GM21825 (cell line): Measurements from ENCODE around the gene SLC9A4.
A peak's percentile ranks its signal among the peaks of the same experiment; 100 is the strongest.

Experiments used
- ATAC-seq: cut with Tn5 transposase; IDR thresholded peaks from one replicate; pipeline ENCODE4 v1.9.1; 2021; ENCODE audit warnings: mild to moderate bottlenecking, moderate library complexity; ENCODE audit not compliant: unreplicated experiment

SLC9A4 gene, protein sequence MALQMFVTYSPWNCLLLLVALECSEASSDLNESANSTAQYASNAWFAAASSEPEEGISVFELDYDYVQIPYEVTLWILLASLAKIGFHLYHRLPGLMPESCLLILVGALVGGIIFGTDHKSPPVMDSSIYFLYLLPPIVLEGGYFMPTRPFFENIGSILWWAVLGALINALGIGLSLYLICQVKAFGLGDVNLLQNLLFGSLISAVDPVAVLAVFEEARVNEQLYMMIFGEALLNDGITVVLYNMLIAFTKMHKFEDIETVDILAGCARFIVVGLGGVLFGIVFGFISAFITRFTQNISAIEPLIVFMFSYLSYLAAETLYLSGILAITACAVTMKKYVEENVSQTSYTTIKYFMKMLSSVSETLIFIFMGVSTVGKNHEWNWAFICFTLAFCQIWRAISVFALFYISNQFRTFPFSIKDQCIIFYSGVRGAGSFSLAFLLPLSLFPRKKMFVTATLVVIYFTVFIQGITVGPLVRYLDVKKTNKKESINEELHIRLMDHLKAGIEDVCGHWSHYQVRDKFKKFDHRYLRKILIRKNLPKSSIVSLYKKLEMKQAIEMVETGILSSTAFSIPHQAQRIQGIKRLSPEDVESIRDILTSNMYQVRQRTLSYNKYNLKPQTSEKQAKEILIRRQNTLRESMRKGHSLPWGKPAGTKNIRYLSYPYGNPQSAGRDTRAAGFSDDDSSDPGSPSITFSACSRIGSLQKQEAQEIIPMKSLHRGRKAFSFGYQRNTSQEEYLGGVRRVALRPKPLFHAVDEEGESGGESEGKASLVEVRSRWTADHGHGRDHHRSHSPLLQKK

DNA sequence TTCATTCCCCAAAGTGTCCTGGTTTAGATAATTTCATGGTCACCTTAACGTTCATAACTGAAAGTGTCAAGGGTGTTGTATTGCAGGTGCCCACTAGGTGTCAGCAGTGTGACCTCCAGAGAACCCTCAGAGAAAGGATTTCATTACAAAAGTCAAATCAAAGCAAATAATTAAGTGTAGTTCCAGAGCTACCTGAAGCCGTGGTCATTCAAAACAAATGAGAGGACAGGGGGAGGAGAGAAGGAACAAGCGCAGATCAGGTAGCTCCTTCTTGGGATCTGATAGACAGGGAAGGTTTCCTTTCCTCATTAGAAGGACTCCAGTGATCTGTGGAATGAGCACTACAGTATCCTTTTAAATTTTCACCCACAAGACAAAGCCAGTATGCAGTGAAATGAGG is at the start of gene SLC9A4:
Gene SLC9A4 (plus strand): TSS at position 207 of the 400 bp plus-strand sequence. CDS start 534 bp downstream, outside the sequence.
- no peak for ATAC-seq

DNA sequence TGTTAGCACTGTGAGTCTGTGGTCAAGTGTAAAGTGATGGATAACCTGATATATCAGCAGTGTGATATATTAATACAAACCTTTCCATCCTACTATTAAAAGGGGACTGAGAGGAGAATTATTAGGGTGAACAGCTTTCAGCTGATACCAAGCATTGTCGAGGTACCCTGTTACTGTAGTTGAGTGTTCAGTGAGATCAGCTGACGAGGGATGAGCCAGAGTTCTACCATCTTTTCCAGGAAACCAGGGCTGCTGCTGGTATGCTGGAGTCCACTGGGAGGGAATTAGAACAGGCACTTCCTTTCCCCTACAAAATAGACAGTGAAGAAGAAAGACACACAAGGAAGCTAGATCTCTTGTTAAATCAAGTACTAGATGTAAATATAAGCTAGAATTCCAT is 49.7 kb upstream of the SLC9A4 start:
- ATAC-seq, result no peak

DNA sequence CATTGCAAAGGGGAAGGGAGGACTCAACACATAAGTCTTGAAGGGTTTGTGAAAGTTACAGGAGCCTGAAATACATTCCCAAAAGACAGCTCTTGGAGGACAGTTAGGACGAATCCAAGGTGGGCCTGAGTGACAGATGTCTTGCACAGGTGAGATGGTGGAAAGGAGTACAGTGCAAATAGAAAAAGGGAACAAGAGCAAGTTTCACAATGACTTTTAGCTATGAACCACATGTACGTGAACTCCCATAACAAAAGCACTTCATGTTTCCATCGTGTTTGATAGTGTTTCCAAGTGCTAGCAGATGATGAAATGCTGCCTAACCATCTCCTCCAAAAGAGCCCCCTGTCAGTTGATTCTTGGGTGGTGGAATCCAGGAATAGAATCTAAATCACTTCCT is 48.3 kb upstream of the SLC9A4 start:
- peak; percentile 83 for ATAC-seq

DNA sequence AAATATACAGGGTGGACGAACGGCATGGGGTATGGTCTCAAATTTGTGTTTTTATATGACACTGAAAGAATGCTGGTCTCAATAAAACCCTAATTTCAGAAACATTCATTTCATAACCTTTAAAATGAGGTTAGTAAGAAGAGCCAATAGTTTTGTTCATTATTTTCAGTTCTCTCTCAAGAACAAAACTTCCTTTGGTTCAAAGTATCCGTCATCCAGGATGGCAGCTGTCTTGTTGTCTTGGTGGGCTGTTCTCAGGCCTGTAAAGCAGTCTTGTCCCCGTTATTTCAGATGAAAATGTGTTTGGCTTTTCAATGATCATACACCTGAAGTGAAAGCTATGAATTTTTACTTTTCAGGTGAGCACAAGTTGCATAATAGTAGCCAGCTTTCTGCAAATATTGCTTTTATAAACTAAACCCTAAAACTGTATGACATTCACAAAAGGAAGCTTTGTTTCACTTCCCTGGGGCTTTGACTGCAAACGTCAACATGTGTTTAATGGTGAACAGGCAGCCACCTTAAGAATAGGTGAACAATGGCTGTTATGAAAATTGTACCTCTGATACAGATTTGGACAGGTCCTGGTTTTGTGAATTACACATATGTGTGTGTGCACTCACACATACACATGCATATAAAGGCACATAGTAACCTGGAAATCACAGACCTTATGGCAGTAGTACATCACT is 47.4 kb upstream of the SLC9A4 start:
- ATAC-seq, result no peak

DNA sequence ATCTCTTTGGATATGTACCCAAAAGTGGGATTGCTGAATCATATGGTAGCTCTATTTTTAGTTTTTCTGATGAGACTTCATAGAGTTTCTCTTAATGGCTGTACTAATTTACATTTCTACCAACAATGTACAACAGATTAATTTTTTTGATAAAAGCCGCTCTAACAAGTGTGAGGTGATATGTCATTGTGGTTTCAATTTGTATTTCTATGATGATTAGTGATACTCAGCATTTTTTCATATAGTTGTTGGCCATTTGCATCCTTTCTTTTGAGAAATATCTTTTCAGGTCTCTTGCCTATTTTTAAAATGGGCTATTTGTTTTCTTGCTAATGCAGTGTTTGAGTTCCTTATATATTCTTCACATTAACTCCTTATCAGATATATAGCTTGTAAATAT is 45.8 kb upstream of the SLC9A4 start:
- no peak for ATAC-seq

DNA sequence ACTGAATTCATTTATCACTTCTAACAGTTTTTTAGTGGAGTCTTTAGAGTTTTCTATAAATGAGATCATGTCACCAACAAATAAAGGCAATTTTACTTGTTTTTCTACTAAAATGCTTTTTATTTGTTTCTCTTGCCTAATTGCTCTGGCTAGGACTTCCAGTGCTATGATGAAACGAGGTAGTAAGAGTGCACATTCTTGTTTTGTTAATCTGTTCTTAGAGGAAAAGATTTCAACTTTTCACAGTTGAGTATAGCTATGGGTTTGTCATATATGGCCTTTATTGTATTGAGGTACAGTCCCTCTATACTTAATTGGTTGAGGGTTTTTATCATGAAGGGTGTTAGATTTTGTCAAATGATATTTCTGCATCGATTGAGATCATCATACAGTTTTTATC is 44.5 kb upstream of the SLC9A4 start:
- ATAC-seq, result no peak

DNA sequence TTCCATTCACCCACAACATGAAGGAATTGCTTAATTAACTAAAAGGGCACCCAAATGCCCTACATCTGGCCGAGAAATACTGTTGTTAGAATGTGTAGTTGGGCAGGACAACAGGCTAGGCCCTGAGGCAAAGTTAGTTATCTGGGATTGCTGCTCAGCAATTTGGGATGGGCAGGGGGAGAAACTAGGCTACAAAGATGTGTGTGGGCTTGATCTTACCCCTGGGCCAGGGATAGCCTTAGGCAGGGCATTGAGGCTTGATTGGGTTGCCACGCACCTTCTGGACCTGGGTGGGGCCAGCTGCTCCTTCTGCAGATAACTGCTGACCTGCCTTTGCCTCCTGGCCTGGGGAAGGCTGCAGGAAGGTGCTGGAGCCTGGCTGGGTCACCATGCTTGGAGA is 40.6 kb upstream of the SLC9A4 start:
- ATAC-seq, result no peak

DNA sequence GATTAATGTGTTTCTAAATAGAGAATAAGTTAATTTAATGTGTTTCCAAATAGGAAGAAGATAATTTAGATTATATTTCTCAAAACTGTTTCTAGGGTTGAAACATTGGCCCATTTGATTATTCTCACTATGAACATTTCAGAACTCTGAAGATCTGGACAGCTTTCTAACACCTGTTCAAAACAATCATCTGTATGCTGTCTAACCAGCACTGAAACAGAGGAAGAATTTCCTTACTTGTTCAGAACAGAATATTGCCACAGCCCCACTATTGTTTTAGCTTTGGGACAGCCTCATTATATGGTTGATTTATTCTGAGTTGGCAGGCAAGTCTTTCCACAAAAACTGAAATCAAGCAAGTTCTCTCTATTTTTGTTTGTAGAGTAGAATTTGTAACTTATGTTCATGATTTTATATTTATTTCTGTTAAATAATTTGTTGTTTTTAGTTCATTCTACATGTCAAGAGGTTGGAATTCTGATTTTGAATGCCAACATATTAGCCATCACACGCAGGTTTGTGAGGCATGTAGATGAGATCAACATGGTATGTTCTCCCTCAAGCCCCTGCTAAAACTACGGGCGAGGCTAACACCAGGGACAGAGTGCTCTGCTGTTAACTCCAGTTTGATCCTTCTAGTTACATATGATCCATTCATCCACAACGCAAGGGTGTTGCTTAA is 38.9 kb upstream of the SLC9A4 start:
- ATAC-seq, result no peak

DNA sequence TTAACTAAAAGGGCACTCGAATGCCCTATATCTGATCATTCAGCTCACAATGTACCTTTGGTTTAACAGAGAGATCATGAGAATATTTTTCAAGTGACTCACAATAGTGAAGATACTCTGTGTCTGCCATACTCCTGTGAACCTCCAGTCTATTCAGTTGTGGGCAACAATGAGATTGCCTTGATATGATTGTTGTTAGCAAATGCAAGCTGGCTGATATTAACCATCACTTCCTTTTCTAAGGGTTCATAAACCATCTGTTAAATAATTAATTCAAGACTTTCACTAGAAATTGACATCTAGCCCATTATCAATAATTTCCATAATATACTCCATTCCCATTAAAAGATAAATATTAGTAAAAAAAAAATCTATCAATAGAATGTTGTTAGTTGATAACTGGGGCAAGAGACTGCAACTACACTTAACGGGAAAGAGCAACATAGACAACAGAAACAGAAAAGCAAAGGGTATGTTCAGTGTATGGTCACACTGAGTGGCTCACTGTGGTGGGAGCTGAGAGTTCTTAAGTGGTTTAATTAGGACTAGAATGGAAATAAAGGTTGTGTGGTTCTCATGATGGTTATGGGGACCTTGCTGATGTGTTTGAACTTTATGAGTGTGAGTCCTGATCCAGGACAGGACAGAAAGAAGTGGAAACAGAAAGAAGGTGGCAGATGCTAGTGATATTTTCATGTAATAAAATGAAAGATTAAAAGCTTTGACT is 38.2 kb upstream of the SLC9A4 start:
- peak; percentile 52 for ATAC-seq

DNA sequence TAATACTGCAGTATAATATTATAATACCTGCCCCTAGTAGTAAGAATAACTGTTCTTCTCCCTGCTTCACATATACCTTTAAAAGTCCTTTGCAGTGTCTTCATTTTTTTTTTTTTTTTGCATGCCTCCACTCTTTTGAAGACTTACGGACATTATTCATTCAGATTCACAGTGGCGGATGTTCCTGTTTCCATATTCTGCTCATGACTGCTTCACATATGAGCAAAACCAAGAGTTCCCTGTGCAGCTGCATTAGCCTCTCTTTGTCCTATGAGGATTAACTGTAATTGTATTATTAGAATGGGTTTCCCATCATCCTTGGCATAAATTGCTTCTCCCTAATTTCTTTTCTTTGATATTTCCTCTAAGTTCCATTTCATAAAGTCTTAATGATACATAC is 37.3 kb upstream of the SLC9A4 start:
- no peak for ATAC-seq

DNA sequence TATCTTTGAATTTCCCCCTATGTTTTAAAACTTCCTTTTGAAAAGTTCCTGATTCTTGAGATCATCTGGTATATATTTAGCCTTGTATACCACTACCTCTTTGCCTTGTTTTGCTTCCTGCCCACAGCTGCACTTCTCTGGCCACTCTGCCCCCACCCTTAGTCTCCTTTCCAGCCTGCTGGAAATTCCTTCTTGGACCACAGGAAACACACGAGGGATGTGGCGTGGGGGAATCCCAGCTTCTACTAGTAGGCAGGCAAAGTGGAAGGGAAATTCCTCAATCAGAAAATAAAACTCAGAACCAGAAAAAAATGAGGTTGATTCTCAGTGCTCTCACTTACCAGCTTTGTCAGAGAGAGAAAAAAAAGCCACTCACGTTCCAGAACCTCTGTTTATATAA is 36.7 kb upstream of the SLC9A4 start:
- no peak for ATAC-seq

DNA sequence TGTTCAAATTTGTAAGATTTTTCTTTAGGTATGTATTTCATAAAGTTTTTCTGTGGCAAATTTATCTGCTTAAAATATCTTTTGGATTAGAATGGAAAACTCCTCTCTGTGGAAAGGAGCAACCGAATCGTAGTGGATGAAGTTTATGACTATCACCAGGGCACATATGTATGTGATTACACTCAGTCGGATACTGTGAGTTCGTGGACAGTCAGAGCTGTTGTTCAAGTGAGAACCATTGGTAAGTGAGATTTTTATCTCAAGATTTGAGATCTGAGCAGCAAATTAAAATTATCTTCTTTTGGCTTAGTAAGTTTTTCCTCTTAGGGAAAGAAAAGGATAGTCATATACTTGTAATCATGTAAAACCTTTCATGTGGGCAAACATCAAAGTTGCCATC is 35.9 kb upstream of the SLC9A4 start:
- no peak for ATAC-seq

DNA sequence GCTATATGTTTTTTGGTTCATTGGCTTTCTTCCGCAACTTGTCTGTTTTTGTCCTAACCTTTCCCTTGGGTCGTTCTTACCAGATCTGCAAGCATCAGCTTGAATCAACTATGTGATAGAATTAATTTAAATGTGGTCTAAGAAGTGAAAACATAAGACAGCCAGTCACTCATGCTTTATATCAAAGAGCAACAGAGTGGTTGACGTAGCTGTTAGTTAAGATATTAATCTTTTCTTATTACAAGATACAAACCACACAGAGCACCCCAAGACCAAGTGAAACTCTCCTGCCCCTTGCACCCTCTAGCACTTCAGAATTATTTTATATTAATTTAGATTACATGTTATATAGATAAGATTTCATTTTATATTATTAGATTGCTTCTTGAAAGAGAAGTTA is 34.9 kb upstream of the SLC9A4 start:
- no peak for ATAC-seq

DNA sequence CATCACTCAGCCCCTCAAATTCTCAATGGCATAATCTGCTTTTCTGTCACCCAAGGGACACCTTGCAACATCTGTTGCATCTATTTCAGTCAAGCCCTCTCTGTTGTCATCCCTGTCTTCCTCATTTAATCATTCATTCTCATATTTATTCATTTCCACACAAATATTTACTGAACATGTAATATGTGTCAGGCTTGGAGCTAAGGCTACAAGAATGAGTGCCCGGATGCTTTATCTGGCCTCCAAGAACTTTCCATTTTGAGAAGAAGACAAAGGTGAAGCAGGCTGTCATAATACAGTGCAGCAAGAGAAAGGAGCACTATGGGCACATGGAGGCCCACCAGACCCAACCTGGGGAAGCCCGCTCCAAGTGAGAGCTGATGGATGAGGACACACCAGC is 34.4 kb upstream of the SLC9A4 start:
- no peak for ATAC-seq

DNA sequence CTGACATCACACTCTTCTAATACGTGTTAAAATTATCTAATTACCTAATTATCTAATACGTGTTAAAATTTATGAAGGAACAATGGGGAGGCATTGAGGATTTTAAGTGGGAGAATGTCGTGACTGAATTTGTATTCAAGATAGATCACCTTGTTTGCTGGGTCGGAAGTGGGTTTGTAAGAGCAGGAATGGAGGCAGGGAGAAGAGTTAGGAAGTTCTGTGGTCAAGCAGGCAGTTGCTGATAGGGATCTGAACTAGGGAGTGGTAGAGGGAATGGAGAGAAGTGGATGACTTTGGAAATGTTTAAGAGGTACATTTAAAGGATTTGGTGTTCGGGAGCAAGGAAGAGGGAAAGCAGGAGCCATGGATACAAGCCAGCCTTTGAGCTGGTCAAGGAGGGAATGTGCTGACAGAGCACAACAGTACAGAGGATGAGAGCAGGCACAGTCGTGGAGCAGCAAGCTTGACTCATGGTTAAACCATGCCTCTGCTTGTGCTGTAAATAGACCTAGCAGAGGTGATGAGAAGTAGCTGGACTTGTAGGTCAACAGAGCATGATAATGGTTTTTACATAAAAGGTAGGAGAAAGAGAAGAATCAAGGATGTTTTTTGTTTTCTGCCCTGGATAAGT is 33.8 kb upstream of the SLC9A4 start:
- no peak for ATAC-seq

DNA sequence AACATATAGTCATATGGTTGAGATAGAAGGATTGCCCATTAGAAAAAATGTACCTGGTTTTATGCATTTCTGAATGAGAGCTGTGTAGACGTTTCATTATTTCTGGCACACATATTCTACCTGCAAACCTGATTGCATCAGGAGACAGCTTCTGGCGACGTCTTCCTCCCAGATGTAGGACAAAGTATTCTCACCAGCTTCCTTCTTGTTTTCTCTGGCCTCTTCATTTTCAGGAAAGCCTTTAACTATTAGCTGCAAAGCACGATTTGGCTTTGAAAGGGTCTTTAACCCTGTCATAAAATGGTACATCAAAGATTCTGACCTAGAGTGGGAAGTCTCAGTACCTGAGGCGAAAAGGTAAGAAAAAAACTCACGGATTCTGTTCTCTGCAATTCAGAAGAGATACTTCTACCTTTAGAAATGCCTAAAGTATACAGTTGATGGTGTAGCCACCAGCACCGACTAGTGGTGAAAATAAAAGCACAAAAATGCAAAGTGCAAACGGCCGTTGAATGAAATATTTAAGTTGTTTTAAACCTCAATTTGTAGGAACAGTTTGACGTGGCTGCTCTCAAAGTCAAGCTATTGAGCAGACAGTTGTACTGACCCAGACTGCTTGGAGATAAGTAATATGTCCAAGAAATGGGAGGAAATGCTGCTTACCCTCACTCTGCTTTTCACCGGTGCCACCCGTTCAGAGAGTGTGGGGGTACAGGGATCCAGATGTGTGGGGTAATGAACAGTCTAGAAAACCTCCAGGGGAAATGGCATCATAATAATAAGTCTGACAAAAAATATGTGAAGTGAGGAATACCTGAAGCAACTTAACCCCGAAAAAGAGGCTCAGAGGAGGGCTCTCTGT is 29.8 kb upstream of the SLC9A4 start:
- ATAC-seq, result no peak

DNA sequence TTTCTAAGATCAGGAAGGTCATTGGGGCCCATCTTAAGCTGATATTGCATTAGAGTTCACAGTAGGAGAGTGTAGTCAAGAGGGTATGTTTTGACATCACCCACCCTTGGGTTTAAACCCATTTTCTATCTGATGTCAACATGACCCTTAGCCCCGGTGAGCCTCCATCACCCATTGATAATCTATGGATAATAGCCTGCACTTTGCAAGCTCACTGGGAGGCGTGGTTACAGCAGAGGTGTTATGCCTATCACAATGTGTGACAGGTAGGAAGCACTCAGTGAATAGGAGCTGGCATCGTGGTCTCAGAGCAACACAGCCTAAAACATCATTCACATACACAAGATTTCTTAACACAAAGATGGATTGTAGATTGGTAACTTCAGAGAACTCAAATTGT is 28.8 kb upstream of the SLC9A4 start:
- no peak for ATAC-seq

DNA sequence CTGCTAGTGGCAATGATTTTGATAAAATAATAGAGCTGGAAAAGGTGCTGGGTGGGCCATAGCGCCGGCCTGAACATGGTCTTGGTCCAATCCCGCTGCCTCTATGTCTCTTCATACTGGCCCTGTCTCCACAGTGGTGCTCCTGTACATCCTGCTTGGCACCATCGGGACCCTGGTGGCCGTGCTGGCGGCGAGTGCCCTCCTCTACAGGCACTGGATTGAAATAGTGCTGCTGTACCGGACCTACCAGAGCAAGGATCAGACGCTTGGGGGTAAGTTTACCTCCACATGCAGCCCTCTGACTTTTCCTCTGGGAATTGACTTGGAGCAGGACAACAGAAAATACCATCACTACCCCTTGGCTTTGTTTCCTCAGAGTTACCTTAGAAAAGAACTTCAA is 26.1 kb upstream of the SLC9A4 start:
- no peak for ATAC-seq

DNA sequence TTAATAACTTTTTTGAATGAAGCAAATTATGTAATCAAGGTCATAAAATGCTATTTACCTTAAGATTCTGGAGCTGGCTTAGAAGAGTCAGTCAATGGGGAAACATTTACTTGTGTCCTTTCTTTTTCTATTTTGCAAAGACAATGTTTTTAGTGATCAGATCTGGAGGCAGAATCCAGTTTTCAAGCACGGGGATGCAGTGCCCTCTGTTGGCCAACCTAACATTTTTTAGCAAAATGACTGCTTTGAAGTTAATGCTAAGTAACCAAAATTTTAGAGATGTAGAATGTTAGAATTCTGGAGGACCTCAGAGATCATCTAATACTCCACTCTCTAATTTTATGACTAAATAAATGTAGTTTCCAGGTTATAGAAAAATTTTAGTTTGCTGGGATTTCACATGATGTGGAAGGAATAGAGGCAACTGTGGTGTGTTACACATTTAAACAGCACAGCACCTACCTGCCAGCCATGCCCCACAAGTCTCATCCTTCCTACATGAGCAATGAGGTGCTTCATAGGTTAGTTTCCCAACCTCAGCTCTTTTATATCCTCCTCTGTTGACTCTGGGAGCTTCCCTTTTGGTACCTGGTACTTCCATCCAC is 23.6 kb upstream of the SLC9A4 start:
- ATAC-seq, result no peak
